ENCODE measurements around the gene PPP1R9A. TPM values are rescaled to one million over a fixed set of nuclear protein-coding genes. Genes with fewer than 3 reads are reported as not detected.

PPP1R9A gene
- total and polyA plus RNA-seq, 2 donors from 2014 or later: 2.6 to 25.7 TPM

GRCh38 chr7:95027234-95027872 lies 120.0 kb downstream of the PPP1R9A start:
- H3K9me3 ChIP-seq (ENCODE audit: control insufficient read depth in 2 of 3, insufficient read depth in 1 of 3, low read length in 3 of 3): no peaks in the 10 kb centered on the region
- FAIRE-seq: no peak
- H3K27ac ChIP-seq (ENCODE audit: low read depth in 2 of 2, low read length in 2 of 2): no peak overlapping the region
- no peak overlapping the region for H3K9ac ChIP-seq (ENCODE audit: low read length in 3 of 3)
- H3K27me3 ChIP-seq (ENCODE audit: control insufficient read depth, insufficient read depth, low read length): no peaks in the 10 kb centered on the region
- DNase-seq: no peak
- H3K4me3 ChIP-seq (ENCODE audit: low read length in 3 of 3): no peak overlapping the region
- TF ChIP-seq CTCF (IDR thresholded peaks at IDR 0.05; ENCODE audit: borderline replicate concordance, extremely low read depth, insufficient read depth): no peak
- no peaks in the 10 kb centered on the region for H3K4me1 ChIP-seq (ENCODE audit: control insufficient read depth in 2 of 3, insufficient read depth in 2 of 3, low read depth in 1 of 3, low read length in 3 of 3)
- intact Hi-C loops (cut with DNase I): no loop called here
- H3K36me3 ChIP-seq (ENCODE audit: control insufficient read depth in 2 of 3, insufficient read depth in 3 of 3, low read length in 3 of 3): no peaks in the 10 kb centered on the region

- intact Hi-C loops (cut with DNase I): no loop called here
- no peaks in the 10 kb centered on the region for H3K27me3 ChIP-seq (ENCODE audit: control insufficient read depth, insufficient read depth, low read length)
- H3K4me3 ChIP-seq (ENCODE audit: low read length in 3 of 3): no peak overlapping the region
- H3K9ac ChIP-seq (ENCODE audit: low read length in 3 of 3): no peak overlapping the region
- H3K4me1 ChIP-seq (ENCODE audit: control insufficient read depth in 2 of 3, insufficient read depth in 2 of 3, low read depth in 1 of 3, low read length in 3 of 3): no peaks in the 10 kb centered on the region
- no peaks in the 10 kb centered on the region for H3K36me3 ChIP-seq (ENCODE audit: control insufficient read depth in 2 of 3, insufficient read depth in 3 of 3, low read length in 3 of 3)
- H3K9me3 ChIP-seq (ENCODE audit: control insufficient read depth in 2 of 3, insufficient read depth in 1 of 3, low read length in 3 of 3): no peaks in the 10 kb centered on the region
- FAIRE-seq (no peak), DNase-seq (no peak)
- no peak overlapping the region for H3K27ac ChIP-seq (ENCODE audit: low read depth in 2 of 2, low read length in 2 of 2)
- no peak for TF ChIP-seq CTCF (IDR thresholded peaks at IDR 0.05; ENCODE audit: borderline replicate concordance, extremely low read depth, insufficient read depth)
Measured at GRCh38 chr7:95028683-95029082, 121.3 kb downstream of the PPP1R9A start.

GRCh38 chr7:95035295-95035694 lies 127.9 kb downstream of the PPP1R9A start:
- no peaks in the 10 kb centered on the region for H3K27me3 ChIP-seq (ENCODE audit: control insufficient read depth, insufficient read depth, low read length)
- peak; percentile 39 for FAIRE-seq
- intact Hi-C loops (cut with DNase I): no loop called here

More at GRCh38 chr7:95035295-95035694, 127.9 kb downstream of the PPP1R9A start:
- no peak for TF ChIP-seq CTCF (IDR thresholded peaks at IDR 0.05; ENCODE audit: borderline replicate concordance, extremely low read depth, insufficient read depth)
- no peak overlapping the region for H3K4me3 ChIP-seq (ENCODE audit: low read length in 3 of 3)
- no peaks in the 10 kb centered on the region for H3K36me3 ChIP-seq (ENCODE audit: control insufficient read depth in 2 of 3, insufficient read depth in 3 of 3, low read length in 3 of 3)
- H3K9ac ChIP-seq (ENCODE audit: low read length in 3 of 3): no peak overlapping the region
- DNase-seq: no peak
- H3K4me1 ChIP-seq (ENCODE audit: control insufficient read depth in 2 of 3, insufficient read depth in 2 of 3, low read depth in 1 of 3, low read length in 3 of 3): no peaks in the 10 kb centered on the region
- H3K27ac ChIP-seq (ENCODE audit: low read depth in 2 of 2, low read length in 2 of 2): no peak overlapping the region
- no peaks in the 10 kb centered on the region for H3K9me3 ChIP-seq (ENCODE audit: control insufficient read depth in 2 of 3, insufficient read depth in 1 of 3, low read length in 3 of 3)
